HG03469 (cell line): ENCODE results near the gene DLX5.

Source experiments
- ATAC-seq: cut with Tn5 transposase; IDR thresholded peaks from one replicate; pipeline ENCODE4 v1.9.1; 2021; ENCODE audit warnings: mild to moderate bottlenecking, moderate library complexity, moderate number of reproducible peaks; ENCODE audit not compliant: unreplicated experiment

DLX5 gene

GRCh38 chr7:96992192-96993005 is 32.2 kb downstream of the DLX5 start:
- ATAC-seq: no peak

GRCh38 chr7:96991546-96992191 is 33.0 kb downstream of the DLX5 start:
- no peak for ATAC-seq

GRCh38 chr7:96989859-96990317 is 34.7 kb downstream of the DLX5 start:
- no peak for ATAC-seq

GRCh38 chr7:96989241-96989858 is 35.3 kb downstream of the DLX5 start:
- ATAC-seq: no peak

GRCh38 chr7:96987719-96988118 is 36.9 kb downstream of the DLX5 start:
- ATAC-seq: no peak

GRCh38 chr7:96986901-96987300 is 37.7 kb downstream of the DLX5 start:
- no peak for ATAC-seq

- ATAC-seq: no peak
Observed at GRCh38 chr7:96985992-96986391, 38.6 kb downstream of the DLX5 start.

- no peak for ATAC-seq
Observed at GRCh38 chr7:96982586-96982985, 42.0 kb downstream of the DLX5 start.

GRCh38 chr7:96979551-96980276 is 44.9 kb downstream of the DLX5 start:
- ATAC-seq: no peak

- ATAC-seq: no peak
Observed at GRCh38 chr7:96977445-96977844, 47.2 kb downstream of the DLX5 start.

GRCh38 chr7:96976106-96976505 is 48.5 kb downstream of the DLX5 start:
- no peak for ATAC-seq

- ATAC-seq: no peak
Observed at GRCh38 chr7:96973986-96974385, 50.6 kb downstream of the DLX5 start.

GRCh38 chr7:96970739-96971138 is 53.9 kb downstream of the DLX5 start:
- no peak for ATAC-seq
